Panc1 (cell line): ENCODE measurements around the gene FBXL5. TPM values are rescaled to one million over a fixed set of nuclear protein-coding genes. Genes with fewer than 3 reads are reported as not detected.

Experiments used
- ATAC-seq: fragments of 200-7000 bp; cut with Tn5 transposase; 2 replicates; pipeline ENCODE4 v1.9.1; 2020; ENCODE audit warnings: mild to moderate bottlenecking, moderate library complexity
- BruUV-seq: library from RNA; stranded (reverse); fragments of 400-500 nt; replicated peaks from 2 replicates; lab custom pipeline; 2021; lab: Mats Ljungman, UMichigan
- CTCF ChIA-PET: fragments of 300-600 bp; sonication (Branson Sonifier 250); formaldehyde crosslinking; loops from one replicate; lab custom pipeline; 2022; ENCODE audit warnings: antibody characterized with exemption; lab: Charles Lee
- POLR2A ChIA-PET: fragments of 300-600 bp; sonication (Branson Sonifier 250); formaldehyde crosslinking; loops from one replicate; lab custom pipeline; 2022; ENCODE audit warnings: antibody characterized with exemption; lab: Charles Lee
- DNase-seq: peaks from one replicate; pipeline ENCODE4 v3.0.0-alpha.2; 2010; ENCODE audit warnings: low read depth, low spot score
- H3K27ac ChIP-seq: 2 replicates; pipeline ENCODE4 v1.5.1; 2011; ENCODE audit warnings: mild to moderate bottlenecking, low read length, inconsistent platforms
- H3K27me3 ChIP-seq: fragments of 200-500 bp; sonication (Bioruptor generic); 2 replicates; pipeline ENCODE4 v1.6.0; 2014; ENCODE audit warnings: low read length, inconsistent platforms; ENCODE audit not compliant: control insufficient read depth, insufficient read depth
- H3K36me3 ChIP-seq: fragments of 200-500 bp; sonication (Bioruptor generic); 2 replicates; pipeline ENCODE4 v1.5.1; 2014; ENCODE audit warnings: inconsistent platforms, mild to moderate bottlenecking, low read length, moderate library complexity; ENCODE audit not compliant: control insufficient read depth, insufficient read depth
- H3K4me1 ChIP-seq: 2 replicates; pipeline ENCODE4 v1.5.1; 2011; ENCODE audit warnings: inconsistent platforms, mild to moderate bottlenecking, low read length, moderate library complexity; ENCODE audit not compliant: control insufficient read depth, insufficient read depth
- H3K4me3 ChIP-seq, 2 experiments: 2 replicates each; pipeline ENCODE4 v1.5.1; 2011 to 2012; ENCODE audit warnings: low read depth in 2 of 2, low read length in 2 of 2, mild to moderate bottlenecking in 2 of 2, inconsistent platforms in 1 of 2, moderate library complexity in 1 of 2
- H3K9me3 ChIP-seq: fragments of 200-500 bp; sonication (Bioruptor generic); 2 replicates; pipeline ENCODE4 v1.5.1; 2014; ENCODE audit warnings: low read depth, mild to moderate bottlenecking, inconsistent platforms, low read length, moderate library complexity; ENCODE audit not compliant: control insufficient read depth, insufficient read depth
- POLR2AphosphoS5 ChIP-seq: IDR thresholded peaks from 2 replicates; pipeline ENCODE4 v1.6.1; 2012; ENCODE audit warnings: mild to moderate bottlenecking, low read depth, low read length, moderate library complexity
- SIN3A ChIP-seq: IDR thresholded peaks from 2 replicates; pipeline ENCODE4 v1.6.1; 2012; ENCODE audit warnings: low read depth, mild to moderate bottlenecking, low read length, moderate library complexity, borderline replicate concordance; ENCODE audit not compliant: insufficient read depth
- TCF7L2 ChIP-seq: IDR thresholded peaks from 2 replicates; pipeline ENCODE4 v1.6.1; 2011; ENCODE audit warnings: mild to moderate bottlenecking, low read depth, low read length, inconsistent platforms
- in situ Hi-C: cut with HindIII; loops from 2 replicates; pipeline ENCODE4 v1.10.0; 2016; ENCODE audit warnings: low sequenced_read_pairs, low pct_unique_long_range_greater_than_20kb
- intact Hi-C: fragments of 100-400 bp; cut with micrococcal nuclease; formaldehyde crosslinking; loops from one replicate; pipeline ENCODE4 v1.10.0; 2022; ENCODE audit not compliant: unreplicated experiment
- total RNA-seq: library from RNA; stranded (reverse); gene quantifications from one replicate; pipeline ENCODE4 v1.2.1, GENCODE V29; 2021; ENCODE audit not compliant: unreplicated experiment
- TF ChIP-seq, protein P1 (sequence below): fragments of 450-650 bp; IDR thresholded peaks from 2 replicates; pipeline ENCODE4 v1.5.1; 2017; ENCODE audit warnings: mild to moderate bottlenecking
- TF ChIP-seq, protein P2 (sequence below), 2 experiments: IDR thresholded peaks; 2 replicates each; pipeline ENCODE4 v1.6.1; 2011 to 2012; ENCODE audit warnings: low read depth in 2 of 2, control low read depth in 1 of 2, low read length in 1 of 2, mild to moderate bottlenecking in 1 of 2, moderate library complexity in 1 of 2; ENCODE audit not compliant: insufficient read depth in 1 of 2

The FBXL5 gene
- total RNA-seq, 1 experiment from 2014 or later: 20.2 TPM

DNA sequence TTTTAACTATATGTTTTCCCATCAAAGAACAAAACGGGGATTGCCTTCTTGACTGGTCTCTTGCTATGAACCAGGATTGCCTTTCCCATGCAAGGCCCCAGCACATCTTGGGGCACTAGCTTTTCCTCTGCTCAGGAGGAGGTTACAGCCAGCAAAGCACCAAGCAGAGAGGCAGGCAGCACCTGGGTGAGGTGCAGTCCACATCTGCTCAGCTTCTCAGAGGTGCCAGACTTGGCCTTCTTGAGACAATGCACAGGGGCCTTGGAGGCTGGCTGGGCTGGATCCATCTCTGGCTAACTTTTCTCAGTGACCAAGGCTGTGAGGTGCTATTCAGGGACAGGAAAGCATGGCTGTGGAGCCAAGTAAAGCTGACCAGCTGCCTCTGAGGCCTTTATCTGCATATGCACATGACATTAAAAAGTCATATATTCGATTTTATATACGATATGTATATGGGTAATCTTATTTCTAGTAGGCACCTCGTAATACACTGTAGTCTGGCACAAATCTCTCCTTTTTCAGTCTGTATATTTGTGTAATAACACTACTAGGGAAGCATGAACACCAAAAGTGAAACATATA, 98.6 kb downstream of the FBXL5 start:
- Histone ChIP-seq H3K9me3 (no peaks in the 10 kb centered on the region), H3K27ac (no peak overlapping the region), H3K4me3 (no peak overlapping the region), H3K27me3 (no peaks in the 10 kb centered on the region), H3K4me1 (no peaks in the 10 kb centered on the region), H3K36me3 (no peaks in the 10 kb centered on the region)
- ChIA-PET POLR2A (no interaction called here), CTCF (no interaction called here)
- in situ Hi-C loops: no loop called here
- DNase-seq (no peak), ATAC-seq (no peak)
- no peak for TF ChIP-seq POLR2AphosphoS5
- TF ChIP-seq, protein P1, sequence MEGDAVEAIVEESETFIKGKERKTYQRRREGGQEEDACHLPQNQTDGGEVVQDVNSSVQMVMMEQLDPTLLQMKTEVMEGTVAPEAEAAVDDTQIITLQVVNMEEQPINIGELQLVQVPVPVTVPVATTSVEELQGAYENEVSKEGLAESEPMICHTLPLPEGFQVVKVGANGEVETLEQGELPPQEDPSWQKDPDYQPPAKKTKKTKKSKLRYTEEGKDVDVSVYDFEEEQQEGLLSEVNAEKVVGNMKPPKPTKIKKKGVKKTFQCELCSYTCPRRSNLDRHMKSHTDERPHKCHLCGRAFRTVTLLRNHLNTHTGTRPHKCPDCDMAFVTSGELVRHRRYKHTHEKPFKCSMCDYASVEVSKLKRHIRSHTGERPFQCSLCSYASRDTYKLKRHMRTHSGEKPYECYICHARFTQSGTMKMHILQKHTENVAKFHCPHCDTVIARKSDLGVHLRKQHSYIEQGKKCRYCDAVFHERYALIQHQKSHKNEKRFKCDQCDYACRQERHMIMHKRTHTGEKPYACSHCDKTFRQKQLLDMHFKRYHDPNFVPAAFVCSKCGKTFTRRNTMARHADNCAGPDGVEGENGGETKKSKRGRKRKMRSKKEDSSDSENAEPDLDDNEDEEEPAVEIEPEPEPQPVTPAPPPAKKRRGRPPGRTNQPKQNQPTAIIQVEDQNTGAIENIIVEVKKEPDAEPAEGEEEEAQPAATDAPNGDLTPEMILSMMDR: no peak
- TF ChIP-seq SIN3A: no peak
- TF ChIP-seq TCF7L2: no peak
- TF ChIP-seq, protein P2, sequence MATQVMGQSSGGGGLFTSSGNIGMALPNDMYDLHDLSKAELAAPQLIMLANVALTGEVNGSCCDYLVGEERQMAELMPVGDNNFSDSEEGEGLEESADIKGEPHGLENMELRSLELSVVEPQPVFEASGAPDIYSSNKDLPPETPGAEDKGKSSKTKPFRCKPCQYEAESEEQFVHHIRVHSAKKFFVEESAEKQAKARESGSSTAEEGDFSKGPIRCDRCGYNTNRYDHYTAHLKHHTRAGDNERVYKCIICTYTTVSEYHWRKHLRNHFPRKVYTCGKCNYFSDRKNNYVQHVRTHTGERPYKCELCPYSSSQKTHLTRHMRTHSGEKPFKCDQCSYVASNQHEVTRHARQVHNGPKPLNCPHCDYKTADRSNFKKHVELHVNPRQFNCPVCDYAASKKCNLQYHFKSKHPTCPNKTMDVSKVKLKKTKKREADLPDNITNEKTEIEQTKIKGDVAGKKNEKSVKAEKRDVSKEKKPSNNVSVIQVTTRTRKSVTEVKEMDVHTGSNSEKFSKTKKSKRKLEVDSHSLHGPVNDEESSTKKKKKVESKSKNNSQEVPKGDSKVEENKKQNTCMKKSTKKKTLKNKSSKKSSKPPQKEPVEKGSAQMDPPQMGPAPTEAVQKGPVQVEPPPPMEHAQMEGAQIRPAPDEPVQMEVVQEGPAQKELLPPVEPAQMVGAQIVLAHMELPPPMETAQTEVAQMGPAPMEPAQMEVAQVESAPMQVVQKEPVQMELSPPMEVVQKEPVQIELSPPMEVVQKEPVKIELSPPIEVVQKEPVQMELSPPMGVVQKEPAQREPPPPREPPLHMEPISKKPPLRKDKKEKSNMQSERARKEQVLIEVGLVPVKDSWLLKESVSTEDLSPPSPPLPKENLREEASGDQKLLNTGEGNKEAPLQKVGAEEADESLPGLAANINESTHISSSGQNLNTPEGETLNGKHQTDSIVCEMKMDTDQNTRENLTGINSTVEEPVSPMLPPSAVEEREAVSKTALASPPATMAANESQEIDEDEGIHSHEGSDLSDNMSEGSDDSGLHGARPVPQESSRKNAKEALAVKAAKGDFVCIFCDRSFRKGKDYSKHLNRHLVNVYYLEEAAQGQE (IDR thresholded peaks at IDR 0.05; ENCODE audit: insufficient read depth in 1 of 2, low read depth in 2 of 2, low read length in 1 of 2): no peak
- intact Hi-C loops: no loop called here
- no TSS peak for BruUV-seq

Other genes with a start within 250 kb of the FBXL5 start
- gene C1QTNF7, start 227.3 kb downstream of the FBXL5 start, total RNA-seq: not detected
- gene CC2D2A, start 185.5 kb downstream of the FBXL5 start, total RNA-seq: 3.6 TPM
- gene FAM200B, start 26.5 kb upstream of the FBXL5 start, total RNA-seq: 15.2 TPM
- gene BST1, start 47.7 kb upstream of the FBXL5 start, total RNA-seq: 3.0 TPM
- gene CD38, start 123.0 kb upstream of the FBXL5 start, total RNA-seq: 0.15 TPM